Mesenchymal stem cell (in vitro differentiated cells and primary cell): ENCODE measurements around the gene CUX1.

Source experiments
- DNase-seq: peaks from one replicate; pipeline ENCODE4 v3.0.0-alpha.2; 2013
- H2AFZ ChIP-seq: one replicate; pipeline ENCODE4 v1.6.1; 2013; ENCODE audit warnings: low read depth, mild to moderate bottlenecking, control low read depth, inconsistent platforms, low read length, moderate library complexity
- H2AK5ac ChIP-seq: 2 replicates; pipeline ENCODE4 v1.6.1; 2013; ENCODE audit warnings: low read length, moderate library complexity, mild to moderate bottlenecking, inconsistent platforms; ENCODE audit not compliant: severe bottlenecking
- H2BK120ac ChIP-seq: one replicate; pipeline ENCODE4 v1.6.1; 2013; ENCODE audit warnings: low read depth, mild to moderate bottlenecking, inconsistent platforms, low read length, moderate library complexity
- H2BK12ac ChIP-seq, 2 experiments: one replicate each; pipeline ENCODE4 v1.6.1; 2013; ENCODE audit warnings: inconsistent platforms in 2 of 2, low read length in 2 of 2, mild to moderate bottlenecking in 2 of 2, moderate library complexity in 2 of 2, control low read depth in 1 of 2
- H2BK15ac ChIP-seq: one replicate; pipeline ENCODE4 v1.6.1; 2013; ENCODE audit warnings: mild to moderate bottlenecking, low read depth, inconsistent platforms; ENCODE audit not compliant: poor library complexity, severe bottlenecking
- H2BK5ac ChIP-seq: 2 replicates; pipeline ENCODE4 v1.6.1; 2013; ENCODE audit warnings: low read depth, mild to moderate bottlenecking, low read length, control low read depth, inconsistent platforms; ENCODE audit not compliant: poor library complexity, severe bottlenecking
- H3K14ac ChIP-seq, 2 experiments: one replicate each; pipeline ENCODE4 v1.6.1; 2013; ENCODE audit warnings: inconsistent platforms in 2 of 2, low read length in 2 of 2, control low read depth in 1 of 2, mild to moderate bottlenecking in 1 of 2, moderate library complexity in 1 of 2
- H3K18ac ChIP-seq, 2 experiments: one replicate each; pipeline ENCODE4 v1.6.1; 2013; ENCODE audit warnings: inconsistent platforms in 2 of 2, low read length in 2 of 2, control low read depth in 1 of 2, low read depth in 1 of 2, mild to moderate bottlenecking in 1 of 2
- H3K23ac ChIP-seq, 2 experiments: one replicate each; pipeline ENCODE4 v1.6.1; 2013; ENCODE audit warnings: inconsistent platforms in 2 of 2, low read length in 2 of 2, mild to moderate bottlenecking in 2 of 2, moderate library complexity in 2 of 2, control low read depth in 1 of 2
- H3K27ac ChIP-seq: 2 replicates; pipeline ENCODE4 v1.5.1; 2013; ENCODE audit warnings: mild to moderate bottlenecking, moderate library complexity, low read length, control low read depth, inconsistent platforms; ENCODE audit not compliant: poor library complexity, severe bottlenecking
- H3K27me3 ChIP-seq, 2 experiments: 2 replicates each; pipeline versions ENCODE4 v1.6.1 to v1.7.0; 2013; ENCODE audit warnings: low read length in 2 of 2, mild to moderate bottlenecking in 2 of 2, moderate library complexity in 2 of 2, control low read depth in 1 of 2, inconsistent platforms in 1 of 2; ENCODE audit not compliant: control insufficient read depth in 1 of 2, insufficient read depth in 1 of 2
- H3K36me3 ChIP-seq, 2 experiments: 2 replicates each; pipeline versions ENCODE4 v1.6.1 to v1.7.0; 2013; ENCODE audit warnings: low read length in 2 of 2, control low read depth in 1 of 2, inconsistent platforms in 1 of 2, low read depth in 1 of 2, mild to moderate bottlenecking in 1 of 2; ENCODE audit not compliant: insufficient read depth in 2 of 2, control insufficient read depth in 1 of 2
- H3K4ac ChIP-seq, 2 experiments: one replicate each; pipeline ENCODE4 v1.6.1; 2013; ENCODE audit warnings: inconsistent platforms in 2 of 2, low read length in 2 of 2, mild to moderate bottlenecking in 2 of 2, moderate library complexity in 2 of 2, control low read depth in 1 of 2, low read depth in 1 of 2
- H3K4me1 ChIP-seq: 2 replicates; pipeline ENCODE4 v1.6.1; 2013; ENCODE audit warnings: low read depth, low read length, control low read depth; ENCODE audit not compliant: control insufficient read depth, insufficient read depth
- H3K4me2 ChIP-seq: 2 replicates; pipeline ENCODE4 v1.6.1; 2013; ENCODE audit warnings: low read length, mild to moderate bottlenecking, inconsistent platforms; ENCODE audit not compliant: poor library complexity, severe bottlenecking
- H3K4me3 ChIP-seq, 2 experiments: 2 replicates each; pipeline versions ENCODE4 v1.5.1 to v1.7.0; 2013; ENCODE audit warnings: low read length in 2 of 2, mild to moderate bottlenecking in 2 of 2, control low read depth in 1 of 2, low read depth in 1 of 2; ENCODE audit not compliant: insufficient read depth in 1 of 2
- H3K79me1 ChIP-seq: replicated peaks from 2 replicates; pipeline ENCODE4 v1.6.1; 2013; ENCODE audit warnings: mild to moderate bottlenecking, control low read depth, low read length, inconsistent platforms; ENCODE audit not compliant: poor library complexity, severe bottlenecking
- H3K9ac ChIP-seq: 2 replicates; pipeline ENCODE4 v1.7.0; 2013; ENCODE audit warnings: mild to moderate bottlenecking, low read length, moderate library complexity
- H3K9me3 ChIP-seq: 2 replicates; pipeline ENCODE4 v1.7.0; 2013; ENCODE audit warnings: mild to moderate bottlenecking, low read length; ENCODE audit not compliant: control insufficient read depth
- H4K8ac ChIP-seq: one replicate; pipeline ENCODE4 v1.6.1; 2013; ENCODE audit warnings: inconsistent platforms, mild to moderate bottlenecking, low read length, moderate library complexity
- H4K91ac ChIP-seq: one replicate; pipeline ENCODE4 v1.6.1; 2013; ENCODE audit warnings: mild to moderate bottlenecking, low read length, inconsistent platforms
- WGBS: methylation state at CpG from one replicate; pipeline ENCODE4 v1.1.7; 2013; ENCODE audit warnings: mixed read lengths; 5-methylcytosine and 5-hydroxymethylcytosine counted together

The CUX1 gene

GRCh38 chr7:101975046-101975445 is 157.6 kb downstream of the CUX1 start:
- Histone ChIP-seq H3K4ac (no peak overlapping the region), H2AFZ (no peak overlapping the region), H3K4me3 (no peak overlapping the region), H3K4me1 (no peaks in the 10 kb centered on the region), H3K18ac (no peak overlapping the region), H3K23ac (no peak overlapping the region), H2BK12ac (no peak overlapping the region), H3K36me3 (peaks cover 0 to 18% of the 10 kb centered on the region in 2 experiments), H3K27ac (no peak overlapping the region), H4K91ac (no peak overlapping the region), H3K79me1 (peaks cover 37% of the 10 kb centered on the region), H2AK5ac (no peak overlapping the region), H4K8ac (no peak overlapping the region), H2BK120ac (no peak overlapping the region), H2BK15ac (no peak overlapping the region), H3K4me2 (no peak overlapping the region), H3K9me3 (no peaks in the 10 kb centered on the region), H3K14ac (no peak overlapping the region), H2BK5ac (no peak overlapping the region), H3K27me3 (no peaks in the 10 kb centered on the region), H3K9ac (no peak overlapping the region)
- WGBS, result 95% methylated on average over 7 of the region's 7 CpGs
- no peak for DNase-seq

- no peak overlapping the region for H4K8ac ChIP-seq
- H2BK12ac ChIP-seq, result no peak overlapping the region
- peaks cover 28% of the 10 kb centered on the region for H3K79me1 ChIP-seq
Measured at GRCh38 chr7:101976411-101976810, 159.0 kb downstream of the CUX1 start.

GRCh38 chr7:101977249-101977648 is 159.8 kb downstream of the CUX1 start:
- Histone ChIP-seq H3K27ac (no peak overlapping the region), H3K4me2 (no peak overlapping the region), H4K8ac (no peak overlapping the region), H4K91ac (no peak overlapping the region), H3K9ac (no peak overlapping the region), H3K79me1 (peaks cover 26% of the 10 kb centered on the region), H3K4me3 (no peak overlapping the region), H2BK12ac (no peak overlapping the region), H2AFZ (no peak overlapping the region), H3K23ac (no peak overlapping the region), H3K27me3 (no peaks in the 10 kb centered on the region), H3K18ac (no peak overlapping the region), H3K9me3 (no peaks in the 10 kb centered on the region), H3K14ac (no peak overlapping the region), H2AK5ac (no peak overlapping the region), H3K4me1 (no peaks in the 10 kb centered on the region), H2BK15ac (no peak overlapping the region), H3K36me3 (peaks cover 0 to 12% of the 10 kb centered on the region in 2 experiments), H2BK5ac (no peak overlapping the region), H2BK120ac (no peak overlapping the region), H3K4ac (no peak overlapping the region)
- WGBS, result 98% methylated on average over 4 of the region's 4 CpGs
- DNase-seq, result no peak

More at GRCh38 chr7:101976411-101976810, 159.0 kb downstream of the CUX1 start:
- Histone ChIP-seq H3K36me3 (peaks cover 0 to 12% of the 10 kb centered on the region in 2 experiments), H3K18ac (no peak overlapping the region), H3K9me3 (no peaks in the 10 kb centered on the region), H3K9ac (no peak overlapping the region), H2BK5ac (no peak overlapping the region), H3K14ac (no peak overlapping the region), H3K4me3 (no peak overlapping the region), H3K27me3 (no peaks in the 10 kb centered on the region), H2AFZ (no peak overlapping the region), H2BK15ac (no peak overlapping the region), H3K4ac (no peak overlapping the region), H2AK5ac (no peak overlapping the region), H3K4me2 (no peak overlapping the region), H3K4me1 (no peaks in the 10 kb centered on the region), H3K23ac (no peak overlapping the region), H4K91ac (no peak overlapping the region), H2BK120ac (no peak overlapping the region), H3K27ac (no peak overlapping the region)
- WGBS, result 96% methylated on average over 4 of the region's 5 CpGs
- no peak for DNase-seq

- no peak overlapping the region for H4K8ac ChIP-seq
- no peak overlapping the region for H3K9ac ChIP-seq
Measured at GRCh38 chr7:101978683-101979082, 161.3 kb downstream of the CUX1 start.

More at GRCh38 chr7:101978683-101979082, 161.3 kb downstream of the CUX1 start:
- no peak overlapping the region for H2BK5ac ChIP-seq
- peaks cover 0 to 8% of the 10 kb centered on the region in 2 experiments for H3K36me3 ChIP-seq
- no peaks in the 10 kb centered on the region for H3K27me3 ChIP-seq
- no peak overlapping the region for H2BK15ac ChIP-seq
- H3K4me2 ChIP-seq, result no peak overlapping the region
- no peak overlapping the region for H3K23ac ChIP-seq
- H2BK12ac ChIP-seq, result no peak overlapping the region
- no peak overlapping the region for H3K18ac ChIP-seq
- no peak overlapping the region for H2AK5ac ChIP-seq
- 93% methylated on average over 10 of the region's 10 CpGs for WGBS
- no peak overlapping the region for H2AFZ ChIP-seq
- H3K27ac ChIP-seq, result no peak overlapping the region
- no peaks in the 10 kb centered on the region for H3K9me3 ChIP-seq
- H3K4ac ChIP-seq, result no peak overlapping the region
- H3K4me1 ChIP-seq, result no peaks in the 10 kb centered on the region
- H3K14ac ChIP-seq, result no peak overlapping the region
- no peak overlapping the region for H2BK120ac ChIP-seq
- no peak for DNase-seq
- no peak overlapping the region for H3K4me3 ChIP-seq
- peaks cover 29% of the 10 kb centered on the region for H3K79me1 ChIP-seq
- no peak overlapping the region for H4K91ac ChIP-seq
